H54 (cell line): ENCODE measurements around the gene USP35.

ENCODE experiments used
- DNase-seq: peaks from one replicate; pipeline ENCODE4 v3.0.0; 2011; ENCODE audit warnings: low spot score, mixed read lengths; ENCODE audit not compliant: insufficient read length
- FAIRE-seq: peaks from 3 replicates; lab custom pipeline; 2011; peaks lifted over from hg19 to GRCh38; lab: Jason Lieb, UNC
- POLR2A ChIP-seq: IDR thresholded peaks from 2 replicates; pipeline ENCODE4 v1.6.1; 2011; ENCODE audit warnings: low read depth, mild to moderate bottlenecking, low read length

USP35 gene

DNA sequence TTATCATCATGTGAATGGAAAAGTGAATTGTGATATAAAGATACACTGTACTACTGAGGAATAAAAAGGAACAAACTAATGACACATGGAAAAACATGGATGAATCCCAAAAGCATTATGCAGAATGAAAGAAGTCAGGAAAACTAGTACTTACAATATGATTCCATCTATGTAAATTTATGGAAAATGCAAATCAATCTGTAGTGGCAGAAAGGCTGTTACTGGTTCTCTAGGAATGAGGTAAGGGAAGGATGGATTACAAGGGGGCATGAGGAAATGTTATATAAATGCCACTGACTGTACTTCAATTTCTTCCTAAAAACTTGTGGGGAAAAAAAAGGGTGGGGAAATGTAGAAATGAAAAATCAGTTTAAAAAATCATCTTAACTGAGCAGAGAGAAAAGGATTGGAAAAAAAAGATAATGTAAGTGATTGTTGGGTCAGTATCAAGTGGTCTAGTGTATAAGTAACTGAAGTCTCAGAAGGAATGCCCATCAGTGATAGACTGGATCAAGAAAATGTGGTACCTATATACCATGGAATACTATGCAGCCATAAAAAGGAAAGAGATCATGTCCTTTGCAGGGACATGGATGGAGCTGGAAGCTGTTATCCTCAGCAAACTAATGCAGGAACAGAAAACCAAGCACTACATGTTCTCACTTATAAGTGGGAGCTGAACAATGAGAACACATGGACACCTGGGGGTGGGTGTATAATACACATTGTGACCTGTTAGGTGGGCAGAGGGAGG lies 48.8 kb downstream of the USP35 start:
- FAIRE-seq (no peak), DNase-seq (no peak)

DNA sequence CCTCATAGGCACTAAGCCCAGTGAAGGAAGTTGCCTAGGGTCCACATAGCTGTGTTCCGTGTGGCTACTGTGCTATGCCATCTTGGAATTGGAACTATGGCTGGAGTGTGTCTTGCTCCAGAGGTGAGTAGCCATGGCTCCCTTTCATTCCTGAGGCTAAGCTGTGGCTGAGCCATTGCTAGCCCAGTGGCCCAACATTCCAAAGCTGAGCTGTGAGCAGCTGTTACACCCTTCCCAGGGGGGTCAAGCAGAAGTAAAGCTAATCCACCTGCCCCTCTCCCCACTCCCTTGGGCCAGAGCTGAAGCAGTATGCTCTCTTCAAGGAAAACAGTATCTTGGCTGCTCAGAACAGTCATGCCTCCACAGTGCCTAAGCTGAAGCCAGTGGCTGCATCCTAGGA lies 51.1 kb downstream of the USP35 start:
- no peak for TF ChIP-seq POLR2A
- no peak for DNase-seq
- FAIRE-seq, result no peak

More for the DNA sequence above, 48.8 kb downstream of the USP35 start:
- TF ChIP-seq POLR2A, result no peak

DNA sequence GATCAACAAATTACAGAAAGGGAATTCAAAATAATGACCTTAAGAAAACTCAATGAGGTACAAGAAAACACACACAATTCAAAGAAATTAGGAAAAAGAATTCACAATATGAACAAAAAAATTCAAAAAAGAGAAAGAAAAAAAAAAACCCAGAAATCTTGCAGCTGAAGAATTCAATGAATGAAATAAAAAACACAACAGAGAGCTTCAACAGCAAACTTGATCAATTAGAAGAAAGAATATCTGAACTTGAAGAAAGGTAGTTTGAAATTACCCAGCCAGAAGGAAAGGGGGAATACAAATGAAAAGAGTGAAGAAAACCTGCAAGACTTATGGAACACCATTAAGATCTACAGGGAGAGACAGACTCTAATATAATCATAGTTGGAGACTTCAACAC lies 52.8 kb downstream of the USP35 start:
- DNase-seq, result no peak
- FAIRE-seq, result no peak
- TF ChIP-seq POLR2A, result no peak

DNA sequence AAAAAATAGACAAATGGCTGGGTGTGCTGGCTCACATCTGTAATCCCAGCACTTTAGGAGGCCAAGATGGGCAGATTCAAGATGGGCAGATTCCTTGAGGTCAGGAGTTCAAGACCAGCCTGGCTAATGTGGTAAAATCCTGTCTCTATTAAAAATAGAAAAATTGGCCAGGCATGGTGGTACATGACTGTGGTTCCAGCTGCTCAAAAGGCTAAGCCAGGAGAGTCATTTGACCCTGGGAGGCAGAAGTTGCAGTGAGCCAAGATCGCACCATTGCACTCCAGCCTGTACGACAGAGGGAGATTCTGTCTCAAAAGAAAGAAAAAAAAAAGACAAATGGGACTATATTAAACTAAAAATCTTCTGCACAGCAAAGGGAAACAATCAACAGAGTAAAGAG lies 55.4 kb downstream of the USP35 start:
- FAIRE-seq, result no peak
- no peak for DNase-seq
- no peak for TF ChIP-seq POLR2A

DNA sequence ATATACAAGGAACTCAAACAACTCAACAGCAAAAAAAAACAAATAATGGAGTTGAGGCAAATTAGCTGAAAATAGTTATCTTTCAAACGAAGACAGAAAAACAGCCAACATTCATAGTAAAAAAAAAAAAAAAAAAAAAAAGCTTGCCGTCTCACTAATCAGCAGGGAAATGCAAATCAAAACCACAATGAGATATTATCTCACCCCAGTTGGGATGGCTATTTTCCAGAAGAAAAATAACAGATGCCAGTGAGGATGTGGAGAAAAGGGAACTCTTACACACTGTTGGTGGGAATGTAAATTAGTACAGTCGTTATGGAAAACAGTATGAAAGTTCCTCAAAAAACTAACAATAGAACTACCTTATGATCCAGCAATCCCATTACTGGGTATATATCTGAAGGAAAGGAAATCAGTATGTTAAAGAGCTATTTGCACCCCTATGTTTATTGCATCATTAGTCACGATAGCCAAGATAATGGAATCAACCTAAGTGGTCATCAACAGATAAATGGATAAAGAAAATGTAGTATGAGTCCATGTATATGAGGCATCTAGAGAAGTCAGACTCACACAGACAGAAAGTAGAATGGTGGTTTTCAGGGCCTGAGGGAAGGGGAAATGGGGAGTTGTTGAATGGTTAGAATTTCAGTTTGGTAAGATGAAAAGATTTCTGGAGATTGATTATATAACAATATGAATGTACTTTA lies 56.0 kb downstream of the USP35 start:
- FAIRE-seq (no peak), DNase-seq (no peak)
- TF ChIP-seq POLR2A, result no peak

DNA sequence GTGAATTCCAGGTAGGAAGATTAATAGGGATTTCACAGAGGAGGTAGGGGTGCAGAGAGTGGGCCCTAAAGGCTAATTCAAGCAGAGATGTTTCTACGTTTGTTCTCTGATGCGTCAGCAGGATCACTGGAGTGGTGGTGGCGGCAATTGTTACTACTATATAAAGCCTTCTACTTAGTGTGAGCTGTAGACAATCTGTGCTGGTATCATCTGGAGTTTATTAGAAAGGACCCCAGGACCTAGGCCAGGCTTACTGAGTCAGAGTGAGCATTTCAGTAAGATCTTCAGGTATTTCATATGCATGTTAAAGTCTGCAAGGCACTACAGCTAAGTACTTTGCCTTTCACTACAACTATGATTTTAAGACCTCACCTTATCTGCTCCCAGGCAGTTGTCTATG lies 59.5 kb downstream of the USP35 start:
- TF ChIP-seq POLR2A, result no peak
- FAIRE-seq, result no peak
- no peak for DNase-seq

DNA sequence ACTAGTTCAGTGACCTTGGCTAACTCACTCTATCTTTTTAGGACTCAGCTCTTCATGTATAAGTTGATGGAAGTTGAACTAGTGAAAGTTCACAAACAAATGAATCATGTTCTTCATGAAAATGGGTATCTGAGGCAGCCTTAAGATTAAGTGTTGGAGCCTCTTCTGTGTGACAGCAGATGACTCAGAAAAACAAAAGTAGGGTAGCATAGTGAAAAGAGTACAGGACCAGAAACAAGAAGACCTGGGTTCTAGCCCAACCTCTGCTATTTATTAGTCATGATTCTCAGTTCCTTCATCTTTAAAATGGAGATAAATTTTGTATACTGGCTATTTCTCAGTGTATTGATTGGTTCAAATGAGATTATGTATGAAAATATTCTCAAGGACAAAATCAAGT lies 60.2 kb downstream of the USP35 start:
- FAIRE-seq (no peak), DNase-seq (no peak)
- TF ChIP-seq POLR2A, result no peak

DNA sequence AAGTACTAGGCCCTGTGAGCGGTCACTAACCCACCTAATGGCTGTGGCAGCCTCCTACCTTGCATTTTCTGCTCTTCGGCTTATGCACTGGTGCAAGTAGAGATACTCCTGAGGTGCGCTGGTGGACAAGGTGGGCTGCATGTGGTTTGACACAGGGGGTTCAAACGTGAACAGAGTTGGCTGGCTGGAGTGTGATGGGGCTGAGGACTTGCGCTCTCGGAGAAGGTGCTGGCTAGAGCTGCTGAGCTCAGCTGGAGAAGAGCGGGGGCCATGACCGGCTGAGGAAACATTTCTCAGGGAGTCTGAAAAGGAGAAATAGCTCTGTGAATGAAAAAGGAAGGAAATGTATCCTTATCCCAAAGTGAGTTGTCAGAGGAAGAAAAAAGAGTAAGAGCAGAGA lies 61.4 kb downstream of the USP35 start:
- TF ChIP-seq POLR2A, result no peak

DNA sequence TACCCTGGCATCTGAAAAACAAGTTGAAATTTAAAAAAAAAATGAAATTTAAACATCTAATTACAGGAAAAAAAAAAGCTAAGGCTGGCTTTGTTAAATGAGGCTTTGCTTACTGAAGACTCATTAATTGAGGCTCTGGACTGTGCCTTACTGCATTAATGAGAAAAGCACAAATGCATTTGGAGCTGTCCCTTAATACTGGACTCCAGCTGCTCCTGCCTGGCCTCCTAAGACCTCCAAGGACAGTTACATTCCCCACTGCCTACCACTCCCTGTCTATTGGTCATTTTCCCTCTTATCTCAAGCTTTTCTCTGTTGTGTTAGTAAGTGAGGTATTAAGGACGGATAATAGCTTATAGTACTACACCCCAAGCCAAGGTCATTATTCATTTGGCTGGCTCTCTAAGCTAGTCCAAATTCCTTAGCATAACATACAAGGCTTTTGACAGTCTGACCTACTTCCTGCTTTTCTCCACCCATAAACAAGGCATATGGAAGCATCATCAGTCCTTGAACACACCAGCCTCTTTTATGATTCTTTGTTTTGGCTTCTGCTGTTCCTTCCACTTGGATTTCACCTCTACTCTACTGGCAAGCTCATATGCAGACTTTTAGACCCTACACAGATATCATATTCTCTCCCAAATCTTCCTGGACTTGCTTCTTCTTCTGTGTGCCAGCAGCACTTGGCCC lies 62.5 kb downstream of the USP35 start:
- DNase-seq, result peak; percentile 26
- FAIRE-seq, result peak; percentile 80
- no peak for TF ChIP-seq POLR2A

More for the DNA sequence above, 61.4 kb downstream of the USP35 start:
- DNase-seq (no peak), FAIRE-seq (no peak)

DNA sequence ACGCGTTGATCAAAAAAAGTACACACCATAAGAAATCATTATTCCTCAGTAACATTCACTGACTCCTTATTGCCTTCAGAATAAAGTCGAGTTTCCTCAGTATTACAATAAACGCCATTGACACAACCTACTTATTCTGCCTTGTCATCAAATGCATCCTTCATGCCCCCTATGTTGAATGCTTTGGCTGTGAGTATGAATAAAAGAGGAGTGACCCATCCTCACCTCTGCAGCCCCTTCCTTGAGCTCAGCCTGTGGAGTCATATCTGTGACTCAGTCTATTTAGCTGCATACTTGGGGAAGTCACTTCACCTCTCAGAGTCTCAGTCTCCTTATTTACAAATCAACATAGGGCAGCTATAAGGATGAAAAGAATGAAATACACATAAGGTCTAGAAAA lies 65.1 kb downstream of the USP35 start:
- no peak for TF ChIP-seq POLR2A
- DNase-seq, result peak; percentile 33
- FAIRE-seq, result peak; percentile 36

DNA sequence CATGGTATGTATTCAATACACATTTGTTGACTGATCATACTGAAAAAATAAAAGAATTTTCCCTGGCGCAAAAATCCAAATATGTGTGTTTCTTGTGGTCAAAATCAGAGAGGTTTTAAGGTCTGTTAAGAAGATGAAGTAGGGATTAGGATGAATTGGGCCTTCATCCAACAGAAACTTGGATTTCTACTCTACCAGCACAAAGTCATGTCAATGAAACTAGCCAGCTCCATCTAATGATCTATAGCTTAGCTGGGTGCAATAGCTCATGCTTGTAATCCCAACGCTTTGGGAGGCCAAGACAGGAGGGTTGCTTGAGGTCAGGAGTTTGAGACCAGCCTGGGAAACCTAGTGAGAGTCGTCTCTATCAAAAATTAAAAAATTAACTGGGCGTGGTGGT lies 65.5 kb downstream of the USP35 start:
- TF ChIP-seq POLR2A, result no peak
- FAIRE-seq, result no peak

DNA sequence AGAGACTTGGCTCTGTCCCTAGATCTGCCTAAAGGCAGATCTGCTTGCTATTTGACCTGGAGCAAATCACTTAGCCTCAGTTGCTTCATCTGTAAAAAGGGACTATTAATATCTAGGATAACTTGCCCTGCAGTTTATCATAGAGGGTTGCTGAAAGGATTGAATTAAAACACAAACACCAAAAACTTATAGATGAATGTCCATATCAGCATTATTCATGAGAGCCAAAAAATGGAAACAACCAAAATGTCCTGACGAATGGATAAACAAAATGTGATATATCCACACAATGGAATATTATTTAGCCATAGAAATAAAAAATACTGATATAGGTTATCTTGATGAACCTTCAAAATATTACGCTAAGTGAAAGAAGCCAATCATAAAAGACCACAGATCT lies 67.2 kb downstream of the USP35 start:
- TF ChIP-seq POLR2A, result no peak
- DNase-seq, result no peak
- FAIRE-seq, result no peak

More for the DNA sequence above, 65.5 kb downstream of the USP35 start:
- DNase-seq, result no peak

DNA sequence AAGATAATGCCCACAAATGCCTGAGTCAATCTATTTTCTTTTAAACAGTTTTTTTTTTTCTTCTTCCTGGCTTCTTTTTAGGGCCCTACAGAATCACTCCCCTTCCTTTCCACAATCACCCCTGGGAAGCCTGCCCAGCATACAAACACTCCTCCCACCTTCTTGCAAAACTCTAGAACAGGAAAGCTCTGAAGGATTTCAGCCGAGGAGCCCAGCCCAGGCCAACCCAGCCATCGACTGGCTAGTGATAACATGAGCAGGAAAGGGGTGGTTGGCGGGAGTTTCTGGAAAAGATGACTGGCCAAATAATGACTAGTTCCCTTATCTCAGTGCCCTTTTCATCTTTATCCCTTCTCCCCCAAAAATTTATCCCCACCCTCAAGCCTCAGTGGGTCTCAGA lies 68.2 kb downstream of the USP35 start:
- no peak for FAIRE-seq
- TF ChIP-seq POLR2A, result no peak
- DNase-seq, result no peak

DNA sequence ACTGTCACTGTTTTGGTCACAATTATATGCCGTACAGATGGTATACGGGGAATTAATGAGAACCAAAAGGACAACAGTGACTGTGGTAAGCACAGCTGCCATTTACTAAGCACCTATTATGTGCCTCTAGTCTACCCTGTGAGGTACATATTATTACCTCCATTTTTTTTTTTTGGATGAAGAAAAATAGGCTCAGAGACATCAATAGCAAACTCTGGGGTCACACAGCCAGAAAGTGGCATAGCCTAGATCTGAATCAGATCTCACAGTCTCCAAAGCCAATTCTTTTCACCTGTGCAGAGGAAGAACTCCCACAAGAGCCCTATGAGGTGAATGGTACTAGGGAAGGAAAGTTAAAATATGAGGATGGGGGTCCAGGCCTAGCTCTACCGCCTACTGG lies 68.9 kb downstream of the USP35 start:
- FAIRE-seq, result no peak
- TF ChIP-seq POLR2A, result no peak
- no peak for DNase-seq
